AG04450 (cell line): ENCODE data around the gene BST2. TPM values are rescaled to one million over a fixed set of nuclear protein-coding genes. Genes with fewer than 3 reads are reported as not detected.

Experiments
- CTCF ChIA-PET: fragments of 300-600, 350-600 bp; formaldehyde crosslinking; extraction: SDS; loops from one replicate; lab custom pipeline; 2022; ENCODE audit warnings: antibody characterized with exemption, inconsistent platforms; lab: Charles Lee
- POLR2A ChIA-PET: fragments of 350-600 bp; formaldehyde crosslinking; extraction: SDS; loops from one replicate; lab custom pipeline; 2021; ENCODE audit warnings: antibody characterized with exemption, inconsistent platforms; lab: Yijun Ruan, JAX
- DNase-seq: peaks from one replicate; pipeline ENCODE4 v3.0.0-alpha.2; 2011; ENCODE audit warnings: low read depth, low spot score
- H3K27ac ChIP-seq: one replicate; pipeline ENCODE4 v1.5.1; 2012; ENCODE audit warnings: low read depth, low read length, control low read depth
- H3K27me3 ChIP-seq: one replicate; pipeline ENCODE4 v1.6.0; 2012; ENCODE audit warnings: low read length; ENCODE audit not compliant: control insufficient read depth, insufficient read depth
- H3K4me3 ChIP-seq: 2 replicates; pipeline ENCODE4 v1.5.1; 2011; ENCODE audit warnings: mild to moderate bottlenecking, low read depth, low read length, control low read depth
- H3K9me3 ChIP-seq: 2 replicates; pipeline ENCODE4 v1.5.1; 2012; ENCODE audit warnings: low read length; ENCODE audit not compliant: control insufficient read depth, insufficient read depth
- polyA plus RNA-seq: library from polyadenylated mRNA; depleted of rRNA; stranded (reverse); fragments of >200 nt; gene quantifications from 2 replicates; pipeline ENCODE4 v1.2.3, GENCODE V29; 2011
- TF ChIP-seq, protein P1 (sequence below): IDR thresholded peaks from 2 replicates; pipeline ENCODE4 v1.5.1; 2011; ENCODE audit warnings: low read depth, low read length, control low read depth, inconsistent platforms

BST2 gene
- polyA plus RNA-seq, 1 experiment: 1.9 TPM

DNA sequence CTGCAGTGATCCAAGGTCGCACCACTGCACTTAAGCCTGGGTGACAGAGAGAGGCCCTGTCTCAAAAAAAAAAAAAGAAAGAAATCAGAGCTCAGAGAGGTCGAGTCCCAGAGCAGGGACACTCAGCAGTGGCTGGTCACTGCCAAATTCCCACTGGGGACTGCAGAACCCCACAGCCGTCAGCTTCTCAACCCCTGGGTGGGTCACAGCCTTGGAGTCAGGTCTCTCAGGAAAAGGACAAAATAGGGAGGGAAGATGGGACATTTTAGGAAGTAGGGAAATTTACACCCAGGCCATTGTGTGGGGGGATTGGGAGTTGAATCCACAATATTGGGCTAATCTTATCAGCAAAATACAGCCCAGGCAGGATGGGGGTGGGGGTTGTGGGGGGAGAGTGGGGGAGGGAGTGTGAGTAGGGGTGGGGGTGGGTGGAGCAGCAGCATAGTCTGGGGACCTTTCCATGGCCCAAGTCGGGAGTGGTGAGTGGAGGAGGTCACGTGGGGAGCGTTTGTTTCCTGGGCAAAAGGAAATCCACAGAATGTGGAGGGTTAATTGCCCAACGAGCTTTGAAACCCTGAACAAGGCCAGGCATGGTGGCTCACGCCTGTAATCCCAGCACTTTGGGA lies 6.4 kb downstream of the BST2 start:
- Histone ChIP-seq H3K9me3 (no peaks in the 10 kb centered on the region; the same call in 1 of the 2 replicates), H3K27ac (no peak overlapping the region), H3K4me3 (no peak overlapping the region), H3K27me3 (peaks cover 8% of the 10 kb centered on the region)
- TF ChIP-seq, protein P1, sequence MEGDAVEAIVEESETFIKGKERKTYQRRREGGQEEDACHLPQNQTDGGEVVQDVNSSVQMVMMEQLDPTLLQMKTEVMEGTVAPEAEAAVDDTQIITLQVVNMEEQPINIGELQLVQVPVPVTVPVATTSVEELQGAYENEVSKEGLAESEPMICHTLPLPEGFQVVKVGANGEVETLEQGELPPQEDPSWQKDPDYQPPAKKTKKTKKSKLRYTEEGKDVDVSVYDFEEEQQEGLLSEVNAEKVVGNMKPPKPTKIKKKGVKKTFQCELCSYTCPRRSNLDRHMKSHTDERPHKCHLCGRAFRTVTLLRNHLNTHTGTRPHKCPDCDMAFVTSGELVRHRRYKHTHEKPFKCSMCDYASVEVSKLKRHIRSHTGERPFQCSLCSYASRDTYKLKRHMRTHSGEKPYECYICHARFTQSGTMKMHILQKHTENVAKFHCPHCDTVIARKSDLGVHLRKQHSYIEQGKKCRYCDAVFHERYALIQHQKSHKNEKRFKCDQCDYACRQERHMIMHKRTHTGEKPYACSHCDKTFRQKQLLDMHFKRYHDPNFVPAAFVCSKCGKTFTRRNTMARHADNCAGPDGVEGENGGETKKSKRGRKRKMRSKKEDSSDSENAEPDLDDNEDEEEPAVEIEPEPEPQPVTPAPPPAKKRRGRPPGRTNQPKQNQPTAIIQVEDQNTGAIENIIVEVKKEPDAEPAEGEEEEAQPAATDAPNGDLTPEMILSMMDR: no peak
- no peak for DNase-seq
- ChIA-PET CTCF (interaction anchor here (1.0 to 1.6 kb wide), 2 partner anchors 10 to 68 kb away, joined by 3 to 4 read pairs; no protein-coding TSS in a partner anchor), POLR2A (no interaction called here)

DNA sequence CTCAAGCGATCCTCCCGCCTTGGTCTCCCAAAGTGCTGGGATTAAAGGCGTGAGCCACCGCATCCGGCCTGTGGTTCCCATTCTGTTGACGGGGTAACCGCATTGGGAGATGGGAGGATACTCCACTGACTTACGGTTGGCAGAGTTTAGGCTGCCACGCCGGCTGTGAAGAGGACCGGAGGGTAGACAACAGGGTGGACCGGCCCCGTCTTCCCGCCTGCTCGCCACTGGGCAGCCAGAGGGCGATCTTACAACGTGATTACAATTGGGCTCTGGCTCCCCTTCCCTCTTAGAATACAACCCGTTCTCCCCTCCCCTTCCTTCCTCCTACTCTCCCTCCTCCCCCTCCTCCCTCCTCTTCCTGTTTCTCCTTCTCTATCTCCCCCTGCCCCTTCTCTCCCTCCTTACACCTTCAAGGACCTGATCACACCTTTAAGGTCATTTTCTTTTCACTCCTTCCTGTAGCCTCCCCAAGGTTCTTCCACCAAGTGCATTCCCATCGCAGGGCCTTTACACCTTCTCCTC lies 10.5 kb downstream of the BST2 start:
- TF ChIP-seq, protein P1: peak; percentile 60
- no peak for DNase-seq
- no peak overlapping the region for H3K27ac ChIP-seq
- ChIA-PET CTCF (interaction anchor here (0.5 to 1.1 kb wide), 3 partner anchors 23 to 142 kb away, joined by 3 to 4 read pairs (median 4); no protein-coding TSS in a partner anchor), POLR2A (interaction anchor here (0.6 to 0.7 kb wide), 2 partner anchors 156 to 1499 kb away, joined by 3 to 9 read pairs; no protein-coding TSS in a partner anchor)
- no peak overlapping the region for H3K4me3 ChIP-seq
- H3K9me3 ChIP-seq: no peaks in the 10 kb centered on the region
- H3K27me3 ChIP-seq: peaks cover 12% of the 10 kb centered on the region

DNA sequence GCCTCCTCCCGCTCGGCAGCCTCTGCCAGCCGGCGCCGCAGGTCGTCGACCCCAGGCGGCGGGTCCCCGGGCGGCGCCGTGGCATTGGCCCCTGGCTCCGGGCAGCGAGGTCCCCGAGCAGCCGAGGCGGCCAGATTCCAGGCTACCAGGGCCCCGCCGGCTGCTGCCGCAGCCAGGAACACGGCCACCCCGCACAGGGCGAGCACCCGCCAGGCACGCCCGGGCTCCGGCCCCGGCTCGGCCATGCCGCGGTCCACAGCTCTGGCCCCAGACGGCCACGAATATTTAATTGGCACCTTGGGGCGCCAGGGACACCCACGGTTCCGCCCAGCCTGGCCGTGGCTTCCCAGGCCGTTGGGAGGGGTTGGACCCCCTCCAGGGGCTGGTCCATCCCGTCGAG lies 11.5 kb downstream of the BST2 start, which contains the start of gene CCDC194:
Gene CCDC194, minus strand, starts transcription at position 283 of the 400 bp plus-strand sequence. Its CDS starts 38 bp downstream, at position 245.
- peaks cover 14% of the 10 kb centered on the region for H3K27me3 ChIP-seq
- H3K4me3 ChIP-seq: no peak within 1 kb of the TSS
- peaks cover 5% of the 10 kb centered on the region; the same call in 1 of the 2 replicates for H3K9me3 ChIP-seq
- ChIA-PET CTCF (interaction anchor here (0.6 to 1.1 kb wide), 3 partner anchors 48 to 73 kb away, joined by 3 to 4 read pairs (median 3); no protein-coding TSS in a partner anchor), POLR2A (no interaction called here)
- TF ChIP-seq, protein P1: no peak
- no peak within 1 kb of the TSS for H3K27ac ChIP-seq
- no peak for DNase-seq

DNA sequence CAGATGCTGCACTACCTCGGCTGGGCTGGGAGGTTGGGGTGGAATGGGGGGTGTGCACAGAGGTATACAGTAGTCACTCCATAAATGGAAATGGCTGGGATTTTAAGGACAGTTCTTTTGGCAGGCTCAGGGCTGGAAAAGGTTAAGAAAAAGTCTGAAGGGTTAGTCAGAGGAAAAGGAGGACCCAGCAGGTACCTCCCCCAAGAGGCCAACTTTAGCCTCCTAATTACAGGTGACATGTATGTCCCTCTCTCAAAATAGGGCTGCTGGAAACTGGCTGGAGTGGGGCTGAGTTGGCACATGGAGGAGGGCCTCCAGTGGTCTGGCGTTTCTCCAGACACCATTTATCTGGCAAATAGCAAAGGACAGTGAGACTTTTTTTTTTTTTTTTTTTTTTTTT lies 12.4 kb downstream of the BST2 start:
- peaks cover 5% of the 10 kb centered on the region; the same call in 1 of the 2 replicates for H3K9me3 ChIP-seq
- TF ChIP-seq, protein P1: no peak
- CTCF ChIA-PET: interaction anchor here (1.1 kb wide), 1 partner anchor 74 kb away, joined by 3 read pairs; no protein-coding TSS in a partner anchor
- DNase-seq: no peak
- no peak overlapping the region for H3K27ac ChIP-seq
- no peak overlapping the region for H3K4me3 ChIP-seq
- POLR2A ChIA-PET: no interaction called here
- H3K27me3 ChIP-seq: peaks cover 14% of the 10 kb centered on the region
